ENCODE measurements around the gene SAE1.
"Not testable (repeated sequence)": the region's sequence is repeated elsewhere in the genome, so short reads cannot be mapped to it uniquely, and the experiment has no call there.

Gene SAE1

DNA sequence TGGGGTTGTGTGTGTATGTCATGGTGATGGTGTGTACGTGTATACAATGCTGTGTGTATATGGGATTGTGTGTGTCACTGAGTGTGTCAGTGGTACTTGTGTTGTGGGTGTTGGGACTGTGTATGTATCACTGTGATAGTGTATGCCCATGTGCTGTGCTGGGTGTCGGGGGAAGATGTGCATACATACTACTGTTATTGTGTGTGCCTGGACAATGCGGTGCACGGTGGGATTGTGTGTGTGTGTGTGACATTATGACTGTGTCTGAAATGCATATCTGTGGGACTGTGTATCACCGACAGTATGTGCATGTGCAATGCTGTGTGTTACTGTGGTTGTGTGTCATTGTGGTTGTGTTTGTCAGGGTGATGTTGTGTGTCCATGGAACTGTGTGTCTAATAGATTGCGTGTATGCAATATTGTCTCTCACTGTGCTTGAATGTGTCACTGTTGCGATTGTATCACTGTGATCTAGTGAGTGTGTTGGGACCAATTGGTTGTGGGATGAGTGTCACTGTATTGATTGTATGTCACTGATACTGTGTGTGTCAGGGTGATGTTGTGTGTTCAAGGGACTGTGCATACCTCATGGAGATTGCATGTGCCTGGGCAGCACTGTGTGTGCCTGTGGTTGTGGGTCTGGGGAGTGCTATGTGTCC is 111.4 kb downstream of the SAE1 start:
- no peak for DNase-seq

DNA sequence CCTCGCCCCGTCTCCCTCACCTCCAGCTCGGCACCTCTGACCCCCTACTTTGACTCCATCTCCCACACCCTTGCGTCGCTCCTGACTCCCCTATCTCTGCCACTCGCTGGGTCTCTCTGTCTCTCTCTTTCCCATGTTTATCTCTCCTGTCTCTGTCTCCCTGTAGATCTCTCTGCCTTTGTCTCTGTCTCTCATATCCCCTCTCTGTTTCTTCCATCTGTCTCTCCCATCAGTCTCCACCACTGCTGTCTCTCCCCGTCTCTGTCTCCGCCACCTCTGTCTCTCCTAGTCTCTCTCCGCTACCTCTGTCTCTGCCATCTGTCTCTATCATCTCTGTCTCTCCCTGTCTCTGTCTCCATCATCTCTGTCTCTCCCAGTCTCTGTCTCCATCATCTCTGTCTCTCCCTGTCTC is 112.7 kb downstream of the SAE1 start:
- no peak for DNase-seq

DNA sequence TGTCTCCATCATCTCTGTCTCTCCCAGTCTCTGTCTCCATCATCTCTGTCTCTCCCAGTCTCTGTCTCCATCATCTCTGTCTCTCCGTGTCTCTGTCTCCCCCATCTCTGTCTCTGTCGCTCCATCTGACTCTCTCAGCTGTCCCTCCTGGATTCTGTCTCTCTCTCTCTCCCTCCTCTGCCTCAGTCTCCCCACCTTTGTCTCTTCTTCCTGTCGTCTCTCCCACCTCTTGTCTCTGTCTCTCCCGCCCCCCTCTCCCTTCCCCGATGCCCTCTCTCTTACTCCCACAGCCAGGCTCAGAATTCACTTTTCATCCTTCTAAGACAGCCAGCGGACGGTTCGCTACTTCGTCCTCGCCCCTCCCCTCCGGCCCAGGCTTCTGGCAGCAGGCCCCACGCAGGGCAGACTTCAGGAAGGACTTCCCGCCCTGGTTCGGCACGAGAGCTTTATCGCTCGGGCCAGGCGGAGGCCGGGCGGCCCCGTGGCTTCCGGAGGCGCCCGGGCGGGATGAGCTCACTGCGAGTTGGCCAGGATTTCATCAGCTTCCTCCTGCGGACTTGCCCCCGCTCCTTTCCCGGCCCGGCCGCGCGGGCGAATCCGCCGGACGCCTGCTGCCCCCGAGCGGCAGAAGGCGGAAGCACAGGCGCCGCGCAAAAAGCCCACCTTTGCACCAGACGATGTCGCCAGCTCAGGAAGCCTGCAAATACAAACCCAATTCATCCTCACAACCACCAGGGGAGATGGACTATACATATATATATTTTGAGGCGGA is 113.3 kb downstream of the SAE1 start:
- peak; percentile 91 for DNase-seq

DNA sequence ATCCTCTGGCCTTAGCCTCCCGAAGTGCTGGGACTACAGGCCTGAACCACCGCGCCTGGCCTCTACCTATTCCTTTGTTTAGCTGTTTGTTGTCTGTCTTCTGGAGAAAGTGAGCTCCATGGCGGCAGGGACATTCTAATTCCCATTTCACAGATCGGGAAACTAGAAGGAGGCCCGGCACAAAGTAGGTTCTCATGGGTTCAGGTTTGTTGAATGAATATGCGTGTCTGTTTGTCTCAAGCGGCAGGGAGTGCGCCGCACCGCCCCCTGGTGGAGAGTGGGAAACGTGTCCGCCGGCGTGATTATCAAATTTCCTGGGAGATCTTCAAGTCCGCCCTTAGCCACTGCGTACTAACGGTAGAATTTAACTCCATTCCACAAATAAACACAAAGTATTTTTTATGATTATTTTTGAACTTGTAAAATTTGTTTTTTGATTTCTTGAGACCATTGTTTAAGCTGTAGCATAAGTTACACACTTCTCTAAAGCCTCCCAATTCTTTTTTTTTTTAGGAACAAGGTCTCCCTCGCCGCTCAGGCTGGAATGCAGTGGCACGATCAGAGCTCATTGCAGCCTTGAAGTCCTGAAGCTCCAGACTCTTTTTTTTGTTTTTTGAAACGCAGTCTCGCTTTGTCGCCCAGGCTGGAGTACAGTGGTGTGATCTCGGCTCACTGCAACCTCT is 116.8 kb downstream of the SAE1 start:
- peak; percentile 78 for DNase-seq

DNA sequence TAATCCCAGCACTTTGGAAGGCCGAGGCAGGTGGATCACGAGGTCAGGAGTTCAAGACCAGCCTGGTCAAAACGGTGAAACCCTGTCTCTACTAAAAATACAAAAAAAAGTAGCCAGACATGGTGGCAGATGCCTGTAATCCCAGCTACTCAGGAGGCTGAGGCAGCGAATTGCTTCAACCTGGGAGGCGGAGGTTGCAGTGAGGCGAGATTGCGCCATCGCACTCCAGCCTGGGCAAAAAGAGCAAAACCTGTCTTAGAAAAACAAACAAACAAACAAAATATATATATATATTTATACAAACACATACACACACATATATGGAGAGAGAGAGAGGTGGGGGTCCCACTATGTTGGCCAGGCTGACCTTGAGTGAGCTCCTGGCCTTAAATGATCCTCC is 122.4 kb downstream of the SAE1 start:
- not testable (repeated sequence) for DNase-seq

DNA sequence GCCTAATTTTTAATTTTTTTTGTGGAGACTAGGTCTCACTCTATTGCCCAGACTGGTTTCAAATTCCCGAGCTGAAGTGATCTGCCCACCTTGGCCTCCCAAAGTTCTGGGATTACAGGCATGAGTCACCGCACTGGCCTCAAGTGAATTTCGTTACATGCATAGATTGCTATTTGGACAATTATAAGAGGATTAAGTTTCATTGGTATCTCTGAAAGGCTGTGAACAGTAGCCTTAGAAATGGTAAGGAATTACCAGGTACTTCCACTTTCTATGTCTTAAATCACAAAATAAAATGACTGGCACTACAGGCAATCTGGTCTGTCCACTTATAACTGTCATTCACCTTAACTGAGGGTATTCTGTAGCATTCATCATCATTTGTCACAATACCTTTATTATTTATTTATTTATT is 122.8 kb downstream of the SAE1 start:
- DNase-seq: no peak

DNA sequence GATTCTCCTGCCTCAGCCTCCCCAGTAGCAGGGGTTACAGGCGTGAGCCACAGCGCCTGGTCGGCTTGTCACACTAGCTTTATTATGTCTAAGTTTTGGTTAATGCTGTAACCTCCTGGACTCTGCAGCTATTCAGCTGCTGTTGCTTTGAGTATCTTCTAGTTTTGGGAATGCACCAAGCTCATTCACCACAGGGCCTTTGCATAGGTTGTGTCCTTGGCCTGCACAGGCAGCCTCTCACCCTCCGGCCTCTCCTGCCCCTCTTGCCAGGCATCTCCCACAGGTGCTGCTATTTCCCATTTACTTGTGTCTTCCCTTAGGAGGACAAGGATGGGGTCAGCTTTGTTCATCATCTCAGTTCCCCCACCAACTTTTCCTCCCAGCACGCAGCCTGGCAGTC is 123.3 kb downstream of the SAE1 start:
- DNase-seq: no peak

DNA sequence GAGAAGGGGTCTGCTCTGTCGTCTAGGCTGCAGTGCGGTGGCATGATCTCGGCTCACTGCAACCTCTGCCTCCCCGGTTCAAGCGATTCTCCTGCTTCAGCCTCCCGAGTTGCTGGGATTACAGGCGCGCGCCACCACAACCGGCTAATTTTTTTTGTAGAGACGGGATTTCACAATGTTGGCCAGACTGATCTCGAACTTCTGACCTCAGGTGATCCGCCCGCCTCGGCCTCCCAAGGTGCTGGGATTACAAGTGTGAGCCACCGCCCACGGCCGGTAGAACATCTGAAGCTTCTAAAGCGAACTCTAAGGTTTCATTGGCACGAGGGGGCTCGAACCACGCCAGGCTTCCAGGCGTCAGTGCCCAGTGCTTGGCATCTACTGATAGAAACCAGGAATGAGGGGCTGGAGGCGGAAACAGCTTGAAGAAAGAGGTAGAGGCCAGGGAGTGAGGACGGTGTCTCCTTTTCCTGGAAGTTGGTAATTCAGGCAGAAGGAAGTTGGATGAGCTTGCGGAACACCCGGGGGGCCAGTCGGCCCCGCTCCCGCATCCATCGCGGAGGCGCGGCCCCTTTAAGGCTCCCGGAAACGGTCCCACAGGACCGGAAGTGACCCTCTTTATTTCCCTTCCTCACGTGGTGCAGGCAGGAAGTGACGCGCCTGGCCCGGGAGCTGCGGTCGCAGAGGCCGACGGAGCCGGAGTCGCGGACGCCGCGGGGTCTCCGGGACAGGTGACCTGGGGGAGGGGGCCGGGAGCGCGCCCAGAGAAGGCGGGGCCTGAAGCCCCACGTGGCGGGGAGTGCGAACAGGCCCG is 125.5 kb downstream of the SAE1 start, which contains the start of gene CCDC9:
CCDC9 (plus strand) TSS at position 647 of the 814 bp plus-strand sequence. CDS start 1,876 bp downstream, outside the sequence.
- peak; percentile 96 for DNase-seq

DNA sequence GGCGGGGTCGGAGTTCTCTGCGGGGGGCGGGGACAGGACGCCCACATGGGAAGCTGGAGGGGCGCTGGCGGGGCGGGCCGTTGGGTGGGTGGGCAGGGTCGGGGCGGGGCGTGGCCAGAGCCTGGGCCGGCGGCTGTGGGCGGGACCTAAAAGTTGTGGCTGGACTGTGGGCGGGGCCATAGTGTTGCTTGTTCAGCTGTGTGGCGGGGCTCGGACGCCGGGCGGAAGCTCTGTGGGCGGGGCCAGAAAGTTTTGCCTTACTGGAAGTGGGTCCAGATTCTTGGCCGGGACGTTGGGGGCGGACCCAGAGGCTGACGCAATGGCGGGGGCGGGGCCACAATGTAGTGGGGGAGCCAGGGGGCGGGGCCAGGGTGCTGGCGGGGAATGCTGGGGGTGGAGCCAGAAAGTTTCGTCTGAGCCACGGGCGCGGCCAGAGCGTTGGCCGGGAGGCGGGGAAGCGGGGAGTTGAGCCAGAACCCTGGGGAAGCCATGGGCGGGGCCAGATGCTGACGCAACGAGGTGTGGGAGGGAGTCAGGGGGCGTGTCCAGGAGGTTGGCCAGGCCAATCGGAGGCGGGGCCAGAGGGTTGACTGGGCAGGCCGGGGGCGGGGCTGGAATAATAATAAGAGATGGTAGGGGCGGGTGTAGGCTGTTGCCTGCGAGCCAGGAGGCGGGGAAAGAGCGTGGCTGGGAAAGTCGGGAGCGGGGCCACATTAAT is 126.2 kb downstream of the SAE1 start:
- DNase-seq: peak; percentile 99

DNA sequence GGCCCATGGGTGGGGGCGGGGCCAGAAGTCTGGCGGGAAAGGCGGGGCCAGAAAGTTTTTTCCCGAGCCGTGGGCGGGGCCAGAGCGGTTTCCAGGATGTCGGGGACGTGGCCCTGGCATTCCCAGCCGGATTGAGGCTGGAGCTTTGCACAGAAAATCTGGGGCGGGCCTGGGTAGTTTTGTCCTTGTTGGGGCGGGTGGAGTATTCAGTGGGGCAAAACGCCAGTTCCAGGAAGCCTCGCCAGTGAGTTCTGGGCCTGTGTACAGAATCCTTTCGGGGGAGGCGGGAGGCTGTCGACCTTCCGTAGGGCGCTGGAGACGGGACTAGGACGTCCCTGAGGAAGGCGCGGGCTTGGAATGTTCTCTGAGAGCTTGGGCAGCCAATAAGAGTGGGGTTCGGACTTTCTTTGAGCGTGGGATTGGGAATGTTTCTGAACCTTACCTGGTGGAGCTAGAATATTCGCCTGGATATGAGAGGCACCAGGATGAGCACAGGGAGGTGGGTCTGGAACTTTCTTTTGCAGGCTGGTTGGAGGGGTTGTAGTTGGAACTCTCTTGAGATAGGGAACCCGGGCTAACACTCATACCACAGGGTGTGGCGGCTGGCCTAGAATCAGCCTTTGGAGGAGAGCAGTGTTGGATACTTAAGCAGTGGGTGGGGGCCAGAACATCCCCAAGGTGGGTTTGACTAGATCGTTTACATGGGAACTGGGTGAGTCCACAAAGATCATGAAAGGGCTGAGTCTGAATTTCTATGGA is 127.0 kb downstream of the SAE1 start:
- DNase-seq: no peak

DNA sequence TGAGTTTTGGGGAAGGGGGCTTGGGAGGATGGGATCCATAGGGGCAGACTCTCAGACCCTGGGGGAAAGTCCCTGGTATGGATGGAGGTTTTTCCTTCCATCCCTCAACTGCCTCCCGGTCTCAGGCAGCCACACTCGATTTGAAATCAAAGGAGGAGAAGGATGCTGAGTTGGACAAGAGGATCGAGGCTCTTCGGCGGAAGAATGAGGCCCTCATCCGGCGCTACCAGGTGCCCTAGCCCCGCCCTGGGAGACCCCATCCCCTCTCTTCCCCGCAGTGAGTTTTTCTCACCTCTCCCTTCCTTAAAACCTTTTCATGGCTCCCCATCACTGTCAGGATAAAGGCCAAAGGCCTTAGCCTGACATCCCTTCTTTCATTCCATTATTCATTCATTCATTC is 127.8 kb downstream of the SAE1 start:
- DNase-seq: no peak

DNA sequence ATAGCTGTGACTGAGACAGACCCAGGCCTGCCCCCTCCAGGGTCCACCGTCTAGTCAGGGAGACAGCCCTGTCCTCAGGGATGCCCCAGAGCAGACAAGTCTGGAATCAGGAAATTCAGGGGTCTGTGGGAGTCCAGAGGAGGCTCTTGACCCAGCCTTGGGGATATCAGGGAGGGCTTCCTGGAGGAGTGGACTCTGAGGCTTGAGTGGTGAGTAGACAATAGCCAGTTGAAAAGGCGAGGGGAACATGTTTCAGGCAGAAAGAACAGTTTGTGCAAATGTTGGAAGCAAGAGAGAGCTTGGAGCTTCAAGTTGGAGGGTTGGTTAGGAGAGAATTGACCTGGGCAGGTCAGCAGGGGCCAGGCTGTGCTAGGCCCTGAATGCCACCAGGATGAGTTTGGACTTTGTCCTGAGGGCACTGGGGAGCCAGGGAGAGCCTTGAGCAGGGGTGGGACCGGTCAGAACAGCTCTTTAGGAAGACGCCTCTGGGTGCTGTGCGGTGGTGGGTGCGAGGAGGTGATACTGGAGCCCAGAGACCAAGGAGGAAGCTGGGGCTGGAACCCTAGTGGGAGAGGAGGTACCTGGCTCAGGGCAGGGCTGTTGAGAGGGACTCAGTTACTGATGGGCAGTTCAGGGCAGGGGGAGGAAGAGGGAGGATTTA is 128.4 kb downstream of the SAE1 start:
- DNase-seq: no peak
